Ovary (tissue), 9 donors: ENCODE data around the gene SIKE1. TPM values are rescaled to one million over a fixed set of nuclear protein-coding genes. Genes with fewer than 3 reads are reported as not detected.

Experiments
- DNase-seq, 5 donors: peaks; one replicate each; pipeline ENCODE4 v3.0.0-alpha.2; 2019 to 2020
- H3K27ac ChIP-seq, 2 donors: fragments of 200-600 bp; one replicate each; pipeline versions ENCODE4 v1.5.1 to v1.8.0; 2019 to 2022
- H3K27me3 ChIP-seq: fragments of 200-600 bp; one replicate; pipeline ENCODE4 v1.8.0; 2022
- H3K36me3 ChIP-seq: fragments of 200-600 bp; sonication (generic); one replicate; pipeline ENCODE4 v1.5.1; 2019
- H3K4me1 ChIP-seq: one replicate; pipeline ENCODE4 v1.8.1; 2013; ENCODE audit warnings: mild to moderate bottlenecking, moderate library complexity; ENCODE audit not compliant: insufficient read depth
- H3K4me3 ChIP-seq: fragments of 200-600 bp; sonication (generic); one replicate; pipeline ENCODE4 v1.5.1; 2017
- H3K9me3 ChIP-seq, 2 donors: fragments of 200-600 bp in 1 of 2; sonication (generic) in 1 of 2; one replicate each; pipeline versions ENCODE4 v1.5.1 to v1.8.1; 2013 to 2019; ENCODE audit warnings: mild to moderate bottlenecking in 1 of 2, moderate library complexity in 1 of 2
- EP300 ChIP-seq: sonication (generic); formaldehyde crosslinking; IDR thresholded peaks from one replicate; pipeline ENCODE4 v1.6.1; 2017; ENCODE audit warnings: antibody characterized with exemption
- POLR2A ChIP-seq: fragments of 450-650 bp; IDR thresholded peaks from one replicate; pipeline ENCODE4 v1.6.1; 2017; ENCODE audit warnings: antibody characterized with exemption, mild to moderate bottlenecking, moderate library complexity
- WGBS, 3 donors: extraction: QIAGEN DNeasy Blood & Tissue Kit in 1 of 3; methylation state at CpG; one replicate each; pipeline versions ENCODE4 v1.1.5 to v1.1.7; 2013 to 2017; 5-methylcytosine and 5-hydroxymethylcytosine counted together
- intact Hi-C, 4 donors: fragments of 100-400 bp; cut with DNase I; formaldehyde crosslinking; loops; one replicate each; pipeline versions ENCODE4 v1.11.0 to v1.15.1; 2022 to 2023
- polyA plus RNA-seq, 2 donors: library from polyadenylated mRNA; stranded (reverse); fragments of 200-250 nt in 1 of 2; fragments of 350-450 nt in 1 of 2; fragmentation: Illumina TruSeq in 1 of 2; extraction: RNeasy Lipid Tissue Mini Kit (QIAGEN cat#74804) in 1 of 2; gene quantifications; one replicate each; pipeline ENCODE4 v1.2.3, GENCODE V29; 2013 to 2014
- total RNA-seq, 7 donors: library from RNA; depleted of rRNA in 2 of 7; stranded (reverse); fragments of >200 nt in 2 of 7; fragmentation: NEBNext Ultra II Directional in 3 of 7; extraction: Animal tissue kit (Norgen Biotek cat#: 25700) in 3 of 7; gene quantifications; one replicate each; pipeline versions ENCODE4 v1.1.0 to v1.2.4, GENCODE V29; 2016 to 2023
- TF ChIP-seq, protein P1 (sequence below), 3 donors: fragments of 450-650 bp in 2 of 3; fragments of 200-600 bp in 1 of 3; IDR thresholded peaks; one replicate each; pipeline versions ENCODE4 v1.5.1 to v1.8.0; 2016 to 2022; ENCODE audit warnings: antibody characterized with exemption in 3 of 3, mild to moderate bottlenecking in 1 of 3
- donor health status: DM: no; HTN: no; CAD: no; lungs with moderate emphysema.
- donor health status: DM: no; HTN: no; CAD: no.
- donor health status: Bipolar disorder and iron deficiency.
- donor health status: DM: yes; HTN: yes; CAD: no.
- donor health status: DM: no; HTN: no; CAD: no.
- donor health status: DM: yes; HTN: yes; CAD: no.

The SIKE1 gene
- total and polyA plus RNA-seq, 9 donors: 12.4 to 41.8 (median 29.6) TPM

DNA sequence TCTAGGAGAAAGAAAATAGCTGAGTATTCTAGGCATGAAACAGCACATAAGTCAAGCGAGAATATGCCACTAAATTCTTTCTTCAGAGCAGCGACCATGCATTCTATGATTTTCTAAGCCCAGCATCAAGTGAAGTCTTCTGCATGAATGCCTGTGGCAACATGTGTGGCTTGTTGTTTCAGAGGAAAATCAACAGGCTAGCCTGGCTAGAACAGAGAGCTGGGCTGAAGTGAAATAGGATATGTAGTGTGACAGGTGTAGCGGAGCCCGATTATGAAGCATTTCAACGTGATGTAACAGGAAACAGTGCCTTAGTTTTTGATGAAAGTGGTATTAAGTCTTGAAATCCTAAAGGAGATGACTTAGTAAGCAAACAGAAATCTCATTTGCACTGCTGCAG is 29.7 kb downstream of the SIKE1 start:
- 53 to 66% (median 61%) methylated on average over 5 of the region's 5 CpGs for WGBS, 3 donors

DNA sequence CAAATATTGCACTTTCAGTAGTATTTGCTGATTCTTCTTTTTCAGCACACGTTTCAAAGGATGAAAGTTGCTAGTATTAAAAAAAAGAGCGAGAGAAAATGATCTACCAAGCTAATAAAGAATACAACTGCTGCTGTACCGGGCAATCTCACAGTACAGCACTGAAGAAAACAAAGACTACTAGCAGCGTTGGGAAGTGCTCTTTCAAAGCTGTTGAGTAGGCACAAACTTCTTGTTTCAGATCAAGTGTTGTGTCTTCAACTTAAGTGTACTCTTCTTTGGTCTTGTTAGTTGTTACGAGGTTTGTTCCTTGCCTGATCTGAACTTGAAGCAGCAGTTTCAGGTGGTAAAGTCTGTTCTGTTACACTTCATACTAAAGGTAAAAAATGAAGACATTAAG is 30.6 kb downstream of the SIKE1 start:
- intact Hi-C loops: no loop called here
- TF ChIP-seq POLR2A: no peak
- TF ChIP-seq, protein P1, sequence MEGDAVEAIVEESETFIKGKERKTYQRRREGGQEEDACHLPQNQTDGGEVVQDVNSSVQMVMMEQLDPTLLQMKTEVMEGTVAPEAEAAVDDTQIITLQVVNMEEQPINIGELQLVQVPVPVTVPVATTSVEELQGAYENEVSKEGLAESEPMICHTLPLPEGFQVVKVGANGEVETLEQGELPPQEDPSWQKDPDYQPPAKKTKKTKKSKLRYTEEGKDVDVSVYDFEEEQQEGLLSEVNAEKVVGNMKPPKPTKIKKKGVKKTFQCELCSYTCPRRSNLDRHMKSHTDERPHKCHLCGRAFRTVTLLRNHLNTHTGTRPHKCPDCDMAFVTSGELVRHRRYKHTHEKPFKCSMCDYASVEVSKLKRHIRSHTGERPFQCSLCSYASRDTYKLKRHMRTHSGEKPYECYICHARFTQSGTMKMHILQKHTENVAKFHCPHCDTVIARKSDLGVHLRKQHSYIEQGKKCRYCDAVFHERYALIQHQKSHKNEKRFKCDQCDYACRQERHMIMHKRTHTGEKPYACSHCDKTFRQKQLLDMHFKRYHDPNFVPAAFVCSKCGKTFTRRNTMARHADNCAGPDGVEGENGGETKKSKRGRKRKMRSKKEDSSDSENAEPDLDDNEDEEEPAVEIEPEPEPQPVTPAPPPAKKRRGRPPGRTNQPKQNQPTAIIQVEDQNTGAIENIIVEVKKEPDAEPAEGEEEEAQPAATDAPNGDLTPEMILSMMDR (IDR thresholded peaks at IDR 0.05): no peak
- no peak for TF ChIP-seq EP300
- H3K4me3 ChIP-seq: no peak overlapping the region
- H3K27me3 ChIP-seq: no peaks in the 10 kb centered on the region
- H3K36me3 ChIP-seq: no peaks in the 10 kb centered on the region
- H3K9me3 ChIP-seq: no peaks in the 10 kb centered on the region
- WGBS, 3 donors: 58 to 74% (median 66%) methylated on average over 5 of the region's 5 CpGs
- H3K27ac ChIP-seq: no peak overlapping the region
- peaks cover 14% of the 10 kb centered on the region for H3K4me1 ChIP-seq
- no peak for DNase-seq

More for the DNA sequence above, 29.7 kb downstream of the SIKE1 start:
- Histone ChIP-seq H3K27me3 (no peaks in the 10 kb centered on the region), H3K36me3 (no peaks in the 10 kb centered on the region), H3K4me3 (no peak overlapping the region), H3K27ac (no peak overlapping the region), H3K9me3 (no peaks in the 10 kb centered on the region), H3K4me1 (peaks cover 15% of the 10 kb centered on the region)
- TF ChIP-seq POLR2A: no peak
- TF ChIP-seq, protein P1 (IDR thresholded peaks at IDR 0.05): no peak
- no peak for TF ChIP-seq EP300
- no peak for DNase-seq
- intact Hi-C loops: no loop called here

DNA sequence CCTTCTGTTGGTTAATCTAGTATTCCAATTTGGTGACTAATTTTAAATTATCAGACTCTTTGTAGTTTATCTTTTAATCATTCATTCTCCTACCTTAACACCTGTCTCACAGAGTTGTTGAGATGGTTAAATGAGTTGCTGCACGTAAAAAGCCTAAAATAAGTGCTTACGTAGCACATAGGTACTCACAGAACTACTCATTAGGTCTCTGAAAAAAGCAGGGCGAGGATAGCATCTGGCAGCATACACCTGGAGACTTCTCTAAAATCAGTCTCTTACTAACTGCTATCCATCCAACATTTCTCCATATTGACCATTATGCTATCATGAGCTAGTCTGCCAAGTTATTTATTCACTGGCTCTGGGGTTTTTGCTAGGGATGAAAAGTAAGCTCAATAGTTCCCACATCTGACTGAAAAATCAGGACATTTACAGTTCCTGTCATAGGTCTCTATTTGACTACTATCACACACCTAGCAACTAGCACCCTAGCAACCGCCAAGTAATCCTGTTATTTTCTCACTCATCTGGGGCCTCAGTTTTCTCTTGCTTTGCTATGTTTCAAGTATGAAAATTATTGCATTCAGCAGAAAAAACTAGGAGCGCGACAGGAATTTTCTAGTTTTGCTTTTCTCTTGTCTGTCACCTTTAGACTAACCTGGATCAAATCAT is 33.9 kb downstream of the SIKE1 start:
- no peak overlapping the region for H3K27ac ChIP-seq
- peaks cover 8% of the 10 kb centered on the region for H3K4me1 ChIP-seq
- DNase-seq: no peak
- no peaks in the 10 kb centered on the region for H3K36me3 ChIP-seq
- H3K27me3 ChIP-seq: no peaks in the 10 kb centered on the region
- no peaks in the 10 kb centered on the region for H3K9me3 ChIP-seq
- no peak for TF ChIP-seq POLR2A
- no peak for TF ChIP-seq EP300
- TF ChIP-seq, protein P1 (IDR thresholded peaks at IDR 0.05): no peak
- no peak overlapping the region for H3K4me3 ChIP-seq
- 81 to 88% (median 81%) methylated on average over 6 of the region's 6 CpGs for WGBS, 3 donors
- intact Hi-C loops: no loop called here

DNA sequence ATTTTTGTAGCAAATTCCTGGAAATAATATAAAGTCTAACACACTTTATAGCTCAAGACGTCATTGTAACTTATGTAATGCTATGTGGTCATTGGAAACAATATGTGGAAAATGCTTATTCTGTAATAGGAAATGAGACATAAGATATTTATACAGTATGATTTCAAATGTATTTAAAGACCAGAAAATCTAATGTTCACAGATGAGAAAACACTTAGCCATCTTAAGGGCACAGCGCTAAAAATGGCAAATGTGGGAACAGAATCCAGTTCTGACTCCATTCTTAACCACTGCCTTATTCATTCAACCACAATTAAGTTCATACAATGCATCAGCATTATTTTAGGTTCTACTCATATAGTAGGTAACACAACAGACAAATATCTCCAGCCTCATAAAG is 35.2 kb downstream of the SIKE1 start:
- WGBS, 3 donors: 75 to 87% (median 80%) methylated on average over 2 of the region's 2 CpGs
- TF ChIP-seq POLR2A: no peak
- TF ChIP-seq, protein P1 (IDR thresholded peaks at IDR 0.05): no peak
- TF ChIP-seq EP300: no peak
- H3K36me3 ChIP-seq: no peaks in the 10 kb centered on the region
- H3K27me3 ChIP-seq: no peaks in the 10 kb centered on the region
- H3K4me3 ChIP-seq: no peak overlapping the region
- H3K9me3 ChIP-seq: no peaks in the 10 kb centered on the region
- no peak overlapping the region for H3K27ac ChIP-seq
- intact Hi-C loops: no loop called here
- H3K4me1 ChIP-seq: peaks cover 6% of the 10 kb centered on the region
- DNase-seq: no peak
